Left cardiac atrium (tissue), 4 donors: ENCODE results near the gene ASB10. TPM values are rescaled to one million over a fixed set of nuclear protein-coding genes. Genes with fewer than 3 reads are reported as not detected.

Experiments
- ATAC-seq, 2 donors: fragments of 200-7000 bp; cut with Tn5 transposase; one replicate each; pipeline ENCODE4 v1.9.1; 2020; ENCODE audit warnings: mild to moderate bottlenecking in 2 of 2, moderate library complexity in 2 of 2
- DNase-seq: peaks from one replicate; pipeline ENCODE4 v3.0.0-alpha.2; 2020
- intact Hi-C, 2 donors: fragments of 100-400 bp; cut with DNase I; formaldehyde crosslinking; loops; one replicate each; pipeline versions ENCODE4 v1.14.1 to v1.15.1; 2022 to 2023
- long read RNA-seq: library from polyadenylated mRNA; unstranded; transcript quantifications from one replicate; pipeline ENCODE4 v2.0.0, GENCODE V29; 2021
- total RNA-seq, 2 donors: library from RNA; stranded (reverse); fragmentation: NEBNext Ultra II Directional; extraction: Animal tissue kit (Norgen Biotek cat#: 25700); gene quantifications; one replicate each; pipeline ENCODE4 v1.2.1, GENCODE V29; 2021
- donor health status: DM: no; HTN: yes; CAD: no.
- donor health status: DM: no; HTN: yes; CAD: no; lungs with severe emphysema.
- donor health status: DM: yes; HTN: yes; CAD: no.
- donor health status: Dilated cardiomyopathy.

Gene ASB10, protein sequence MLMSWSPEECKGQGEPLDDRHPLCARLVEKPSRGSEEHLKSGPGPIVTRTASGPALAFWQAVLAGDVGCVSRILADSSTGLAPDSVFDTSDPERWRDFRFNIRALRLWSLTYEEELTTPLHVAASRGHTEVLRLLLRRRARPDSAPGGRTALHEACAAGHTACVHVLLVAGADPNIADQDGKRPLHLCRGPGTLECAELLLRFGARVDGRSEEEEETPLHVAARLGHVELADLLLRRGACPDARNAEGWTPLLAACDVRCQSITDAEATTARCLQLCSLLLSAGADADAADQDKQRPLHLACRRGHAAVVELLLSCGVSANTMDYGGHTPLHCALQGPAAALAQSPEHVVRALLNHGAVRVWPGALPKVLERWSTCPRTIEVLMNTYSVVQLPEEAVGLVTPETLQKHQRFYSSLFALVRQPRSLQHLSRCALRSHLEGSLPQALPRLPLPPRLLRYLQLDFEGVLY
- 10 to 100 TPM in 1 of 2 donors, 1 to 10 TPM in 1; 8.2 to 12.8 TPM for total RNA-seq
- long read RNA-seq, transcript ASB10-202 (6 exons, 1,738 nt): minor isoform, 12 of 34 reads
- long read RNA-seq, transcript ASB10-204 (6 exons, 1,694 nt): major isoform, 17 of 34 reads
- long read RNA-seq, partial matches to known transcripts: 1 of 34 reads
- long read RNA-seq, other reads (novel, unspliced or antisense): 4 of 34 reads

DNA sequence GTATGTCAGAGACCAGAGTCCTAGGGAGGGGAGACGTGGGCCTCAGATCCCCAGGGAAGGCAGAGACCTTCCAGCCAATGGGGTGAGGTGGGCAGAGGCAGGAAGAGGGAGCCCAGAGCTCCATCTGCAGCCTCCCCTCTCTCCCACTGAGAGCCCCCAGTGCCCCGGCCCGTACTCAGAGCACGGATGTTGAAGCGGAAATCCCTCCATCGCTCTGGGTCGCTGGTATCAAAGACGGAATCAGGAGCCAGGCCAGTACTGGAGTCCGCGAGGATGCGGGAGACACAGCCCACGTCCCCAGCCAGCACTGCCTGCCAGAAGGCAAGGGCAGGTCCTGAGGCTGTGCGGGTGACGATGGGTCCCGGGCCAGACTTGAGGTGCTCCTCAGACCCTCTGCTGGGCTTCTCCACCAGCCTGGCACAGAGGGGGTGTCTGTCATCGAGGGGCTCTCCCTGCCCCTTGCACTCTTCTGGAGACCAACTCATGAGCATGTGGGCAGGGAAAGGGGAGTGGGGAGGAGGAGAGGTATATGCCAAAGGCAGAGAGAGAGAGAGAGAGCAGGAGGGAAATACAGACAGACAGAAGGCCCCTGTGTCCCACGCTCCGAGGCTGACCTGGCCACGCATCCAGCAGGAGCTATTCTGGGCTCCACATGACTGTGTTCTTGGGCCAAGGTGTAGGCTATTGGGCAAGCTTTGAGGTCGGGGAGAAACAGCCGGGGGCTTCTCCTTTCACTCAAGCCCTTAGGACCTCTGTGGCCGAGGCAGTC, at the start of gene ASB10:
ASB10 (minus strand) TSS at position 611 of the 769 bp plus-strand sequence; CDS start at position 491, 120 bp downstream.
- DNase-seq (no peak), ATAC-seq (peak; percentile 66 to 74)
- intact Hi-C loops: no loop called here

DNA sequence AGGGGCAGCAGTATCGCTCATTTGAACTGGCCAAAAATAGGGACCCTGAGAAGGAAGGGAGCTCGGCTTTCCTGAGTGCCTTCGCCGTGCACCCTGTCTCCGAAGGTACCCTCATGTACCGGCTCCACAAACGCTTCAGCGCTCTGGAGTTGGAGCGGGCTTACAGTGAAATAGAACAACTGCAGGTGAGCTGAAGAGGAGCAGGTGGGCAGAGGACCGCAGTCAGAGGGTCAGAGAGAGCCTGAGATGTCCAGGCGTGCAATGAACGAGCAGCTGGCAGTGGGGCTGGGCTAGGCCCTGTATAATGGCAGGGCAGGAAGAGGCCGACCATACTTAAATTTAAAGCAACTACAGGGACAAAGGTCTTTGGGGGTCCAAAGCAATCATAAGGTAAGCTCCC, 49.4 kb upstream of the ASB10 start:
- DNase-seq (no peak), ATAC-seq (no peak)
- intact Hi-C loops: no loop called here

DNA sequence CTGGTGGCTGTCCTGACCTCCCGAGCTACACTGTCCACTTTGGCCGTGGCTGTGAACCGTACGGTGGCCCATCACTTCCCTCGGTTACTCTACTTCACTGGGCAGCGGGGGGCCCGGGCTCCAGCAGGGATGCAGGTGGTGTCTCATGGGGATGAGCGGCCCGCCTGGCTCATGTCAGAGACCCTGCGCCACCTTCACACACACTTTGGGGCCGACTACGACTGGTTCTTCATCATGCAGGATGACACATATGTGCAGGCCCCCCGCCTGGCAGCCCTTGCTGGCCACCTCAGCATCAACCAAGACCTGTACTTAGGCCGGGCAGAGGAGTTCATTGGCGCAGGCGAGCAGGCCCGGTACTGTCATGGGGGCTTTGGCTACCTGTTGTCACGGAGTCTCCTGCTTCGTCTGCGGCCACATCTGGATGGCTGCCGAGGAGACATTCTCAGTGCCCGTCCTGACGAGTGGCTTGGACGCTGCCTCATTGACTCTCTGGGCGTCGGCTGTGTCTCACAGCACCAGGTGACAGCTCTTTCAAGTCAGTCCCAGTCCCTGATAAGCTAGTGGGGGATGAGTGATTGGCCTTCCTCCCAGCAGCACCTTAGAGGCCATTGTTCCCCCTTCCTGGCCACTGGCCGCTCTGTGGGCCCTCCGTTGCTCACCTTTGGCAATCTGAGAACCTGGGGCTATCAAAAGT, 48.2 kb upstream of the ASB10 start:
- ATAC-seq: no peak
- intact Hi-C loops: no loop called here
- no peak for DNase-seq

DNA sequence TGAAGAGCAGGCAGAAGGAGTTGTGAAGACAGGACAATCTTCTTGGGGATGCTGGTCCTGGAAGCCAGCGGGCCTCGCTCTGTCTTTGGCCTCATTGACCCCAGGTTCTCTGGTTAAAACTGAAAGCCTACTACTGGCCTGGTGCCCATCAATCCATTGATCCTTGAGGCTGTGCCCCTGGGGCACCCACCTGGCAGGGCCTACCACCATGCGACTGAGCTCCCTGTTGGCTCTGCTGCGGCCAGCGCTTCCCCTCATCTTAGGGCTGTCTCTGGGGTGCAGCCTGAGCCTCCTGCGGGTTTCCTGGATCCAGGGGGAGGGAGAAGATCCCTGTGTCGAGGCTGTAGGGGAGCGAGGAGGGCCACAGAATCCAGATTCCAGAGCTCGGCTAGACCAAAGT, 46.8 kb upstream of the ASB10 start:
- DNase-seq (no peak), ATAC-seq (no peak)
- intact Hi-C loops: no loop called here

DNA sequence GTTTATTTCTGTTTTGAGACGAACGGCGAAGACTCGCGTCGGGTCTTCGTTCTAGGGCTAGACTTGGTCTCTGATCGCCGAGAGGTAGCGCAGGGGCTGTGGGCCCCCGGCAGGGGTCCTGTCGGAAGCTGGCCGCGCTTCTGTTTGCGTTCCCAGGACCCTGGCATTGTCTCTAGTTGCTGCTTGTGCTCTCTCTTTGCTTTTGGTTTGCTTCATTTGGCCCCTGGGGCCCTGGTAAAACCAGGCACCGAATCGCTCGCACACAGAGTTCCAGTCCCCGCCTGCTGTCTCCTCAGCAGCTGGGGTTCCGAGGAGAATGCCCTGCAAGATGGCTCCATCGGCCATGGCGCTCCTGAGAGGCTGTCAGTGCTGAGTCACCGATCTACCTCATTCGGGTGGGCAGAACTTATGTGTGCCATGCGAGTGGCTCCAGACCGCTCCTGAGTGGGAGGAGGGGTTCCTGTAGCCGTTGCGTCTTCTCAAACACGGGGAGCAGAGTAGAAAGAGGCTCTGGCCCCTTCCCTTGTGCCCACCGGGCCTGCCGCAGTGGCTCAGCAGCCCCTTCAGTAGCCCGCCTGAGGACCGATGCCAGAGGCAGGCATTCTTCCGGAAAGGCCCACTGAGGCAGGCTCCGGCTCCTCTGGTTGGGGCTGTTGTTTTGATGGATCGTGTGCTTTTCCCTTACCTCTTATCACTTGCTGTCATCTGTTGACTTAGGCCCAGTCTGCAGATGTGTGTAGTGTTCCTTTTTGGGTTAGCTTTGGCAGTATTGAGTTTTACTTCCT, 46.1 kb upstream of the ASB10 start:
- ATAC-seq: peak; percentile 58 to 80
- peak; percentile 69 for DNase-seq
- intact Hi-C loops: no loop called here

DNA sequence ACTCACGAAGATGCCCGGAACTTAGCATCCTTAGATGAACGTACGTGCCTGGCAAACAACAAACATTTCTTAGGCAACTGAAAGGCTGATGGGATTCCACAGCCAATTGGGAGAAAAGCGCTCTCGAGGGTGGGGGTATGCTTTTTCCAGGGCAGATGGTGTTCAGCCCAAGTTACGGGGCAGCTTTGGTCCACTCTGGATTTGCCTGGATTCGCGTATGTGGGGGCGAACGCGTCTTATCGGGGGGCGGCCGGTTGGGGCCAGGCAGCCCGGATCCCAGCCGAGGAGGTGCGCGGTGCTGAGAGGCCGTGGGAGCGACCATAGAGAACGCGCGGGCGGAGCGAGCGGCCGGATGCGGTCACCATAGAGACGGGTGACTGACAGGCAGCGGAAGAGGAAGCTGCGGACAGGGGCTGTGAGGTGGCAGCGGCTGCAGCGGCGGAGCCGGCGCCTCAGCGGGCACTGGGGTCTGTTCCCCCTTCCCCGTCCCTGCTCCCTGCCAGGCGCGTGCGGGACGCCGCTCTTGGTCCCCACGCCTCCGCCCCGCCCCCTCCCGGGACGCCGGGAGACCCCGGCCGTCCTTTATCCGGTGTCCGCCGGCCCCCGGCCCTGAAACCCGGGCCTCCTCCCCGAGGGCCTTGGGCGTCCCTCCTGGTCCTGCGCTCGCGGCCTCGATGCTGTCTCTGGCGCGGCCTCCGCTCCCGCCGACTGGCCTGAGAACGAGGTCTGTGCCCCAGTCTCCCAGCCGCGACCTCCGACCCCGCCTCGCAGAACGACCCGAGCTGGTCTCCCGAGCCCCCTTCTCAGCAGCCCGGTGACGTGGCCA, 45.3 kb upstream of the ASB10 start, which contains the start of gene CHPF2:
CHPF2 (plus strand) TSS at position 393 of the 826 bp plus-strand sequence. CDS start 1,529 bp downstream, outside the sequence.
- DNase-seq (peak; percentile 94), ATAC-seq (peak; percentile 96)
- intact Hi-C loops: no loop called here

DNA sequence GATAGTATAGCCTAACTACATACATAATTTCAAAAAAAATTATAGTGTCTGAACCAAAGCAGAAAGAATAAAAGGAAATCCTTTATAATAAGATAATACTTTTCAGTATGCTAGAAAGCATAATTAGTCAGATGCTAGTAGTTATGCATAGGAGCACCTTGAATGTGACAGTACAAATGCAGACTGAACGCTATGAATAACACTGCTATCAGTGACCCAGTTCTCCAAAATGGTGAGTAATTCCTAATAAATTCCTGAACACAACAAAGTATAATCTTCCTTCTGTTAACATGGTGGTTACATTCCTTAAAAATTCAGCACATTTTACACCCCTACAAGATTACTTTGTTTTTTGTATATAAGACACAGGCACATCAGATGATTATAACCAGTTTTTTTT, 44.0 kb upstream of the ASB10 start:
- DNase-seq: no peak
- intact Hi-C loops: no loop called here
- ATAC-seq: no peak

DNA sequence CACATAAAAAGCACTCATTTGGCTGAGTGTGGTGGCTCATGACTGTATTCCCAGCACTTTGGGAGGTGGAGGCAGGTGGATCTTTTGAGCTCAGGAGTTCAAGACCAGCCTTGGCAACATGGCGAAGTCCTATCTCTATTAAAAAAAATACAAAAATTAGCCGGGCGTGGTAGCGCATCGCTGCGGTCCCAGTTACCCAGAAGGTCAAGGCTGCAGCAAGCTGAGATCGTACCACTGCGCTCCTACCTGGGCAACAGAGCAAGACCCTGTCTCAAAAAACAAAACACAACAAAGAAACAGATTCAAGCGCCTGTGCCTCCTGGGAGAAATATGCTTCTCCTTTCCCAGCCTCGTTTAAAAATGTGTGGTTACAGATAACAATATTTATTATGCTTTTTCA, 42.2 kb upstream of the ASB10 start:
- ATAC-seq (no peak), DNase-seq (no peak)
- intact Hi-C loops: loop anchor here in 1 of 2 donors (10.0 kb wide), 1 partner anchor 174 kb away; the partner anchor contains the start of genes CDK5 and SLC4A2

DNA sequence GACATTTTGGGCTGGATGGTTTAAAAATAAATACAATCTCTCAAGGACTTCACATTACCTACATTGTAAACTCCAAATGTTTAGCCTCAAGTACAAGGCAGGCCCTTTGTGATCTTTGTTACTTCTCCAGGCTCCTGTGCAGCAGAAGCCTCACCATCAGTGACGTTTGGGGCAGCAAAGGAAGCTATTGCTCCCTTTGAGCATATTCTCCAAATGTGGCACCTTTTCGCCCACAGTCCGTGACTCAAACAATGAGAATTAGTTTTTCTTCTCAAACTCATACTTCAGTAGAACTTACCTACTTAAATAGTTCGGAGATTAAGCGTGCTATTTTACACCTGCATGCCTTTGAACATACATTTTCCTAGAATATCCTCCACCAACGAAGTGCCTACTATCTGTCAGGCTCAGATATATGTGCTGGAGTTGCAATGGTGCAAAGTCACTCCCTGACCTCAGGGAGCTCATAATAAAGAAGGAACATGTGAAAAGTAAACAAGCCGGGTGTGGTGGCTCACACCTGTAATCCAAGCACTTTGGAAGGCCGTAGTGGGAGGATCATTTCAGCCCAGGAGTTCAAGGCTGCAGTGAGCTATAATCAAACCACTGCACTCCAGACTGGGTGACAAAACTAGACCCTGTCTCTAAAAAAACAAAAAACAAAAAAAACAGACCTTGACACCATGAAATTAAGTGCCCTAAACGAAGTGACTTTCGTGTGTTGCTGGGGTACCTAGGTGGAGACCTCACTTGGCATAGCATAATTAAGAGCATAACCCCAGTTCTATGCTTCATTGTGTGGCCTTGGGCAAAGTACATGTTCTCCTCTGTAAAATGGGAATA, 41.2 kb upstream of the ASB10 start:
- intact Hi-C loops: loop anchor here in 1 of 2 donors (10.0 kb wide), 1 partner anchor 173 kb away; the partner anchor contains the start of genes CDK5 and SLC4A2
- ATAC-seq: no peak
- no peak for DNase-seq

DNA sequence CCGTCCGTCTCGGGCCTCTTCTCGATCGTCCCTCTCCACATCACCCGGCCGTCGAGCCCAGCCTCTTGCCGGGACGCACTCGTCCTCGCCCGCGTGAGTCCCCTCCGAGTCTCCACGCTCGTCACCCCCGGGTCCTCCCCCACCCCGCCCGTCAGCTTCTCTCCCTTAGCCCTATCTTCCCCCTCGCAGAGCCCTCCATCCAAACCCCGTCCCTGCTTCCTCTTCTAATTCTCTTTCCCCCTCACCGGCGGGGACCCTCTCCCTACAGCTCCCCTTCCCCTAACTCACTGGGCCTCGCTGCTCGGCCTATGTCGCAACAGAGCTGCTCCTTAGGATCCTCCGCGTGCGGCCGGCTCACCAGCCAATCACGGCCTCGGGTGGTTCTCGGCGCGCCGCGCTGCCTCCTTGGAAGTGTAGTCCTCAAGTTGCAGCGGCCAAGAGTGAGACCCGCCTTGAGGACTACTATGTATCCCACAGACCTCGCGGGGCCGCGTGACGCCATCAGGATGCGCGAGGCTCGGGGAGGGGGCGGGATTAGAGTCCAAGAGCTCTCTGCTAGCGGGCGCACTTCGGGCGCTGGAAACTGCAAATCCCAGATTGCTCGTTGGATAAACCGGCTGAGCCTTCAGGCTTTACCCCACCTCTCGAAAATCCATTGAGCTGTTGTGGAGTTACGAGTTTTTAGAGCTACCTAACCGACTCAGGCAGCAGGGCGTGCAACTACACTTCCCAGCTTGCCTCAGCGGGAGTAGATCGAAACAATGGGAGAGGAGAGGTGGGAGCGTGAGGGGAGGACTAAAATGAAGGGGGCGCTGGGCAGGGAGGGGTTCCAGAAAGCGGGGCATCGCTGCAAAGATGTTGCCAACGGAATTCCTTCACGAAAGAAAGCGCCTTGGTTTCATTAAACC, 40.1 kb upstream of the ASB10 start, which contains the start of gene ABCF2:
ABCF2 (minus strand) TSS at position 331 of the 908 bp plus-strand sequence. CDS start 747 bp downstream, outside the sequence.
- intact Hi-C loops: loop anchor here in 1 of 2 donors (10.0 kb wide), 1 partner anchor 172 kb away; the partner anchor contains the start of genes CDK5 and SLC4A2
- ATAC-seq (peak; percentile 99), DNase-seq (peak; percentile 99)

DNA sequence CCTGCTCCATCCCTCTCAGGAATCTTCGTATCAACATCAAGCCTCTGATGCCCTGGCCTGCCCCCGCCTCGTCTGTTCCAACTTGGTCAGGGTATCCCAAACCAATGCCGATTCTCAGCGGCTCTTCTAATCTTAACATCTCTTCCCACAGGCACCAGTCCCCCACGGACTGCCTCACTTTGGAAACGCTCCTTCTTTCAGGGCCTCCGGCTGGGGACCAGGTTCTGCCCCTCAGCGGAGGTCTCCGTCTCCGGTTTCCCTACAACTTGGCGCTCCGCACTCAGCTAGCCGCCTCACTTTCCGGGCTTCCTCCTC, 39.5 kb upstream of the ASB10 start:
- ATAC-seq: peak in 1 of 2 donors; percentile 3
- DNase-seq: no peak
- intact Hi-C loops: loop anchor here in 1 of 2 donors (10.0 kb wide), 1 partner anchor 172 kb away; the partner anchor contains the start of genes CDK5 and SLC4A2

DNA sequence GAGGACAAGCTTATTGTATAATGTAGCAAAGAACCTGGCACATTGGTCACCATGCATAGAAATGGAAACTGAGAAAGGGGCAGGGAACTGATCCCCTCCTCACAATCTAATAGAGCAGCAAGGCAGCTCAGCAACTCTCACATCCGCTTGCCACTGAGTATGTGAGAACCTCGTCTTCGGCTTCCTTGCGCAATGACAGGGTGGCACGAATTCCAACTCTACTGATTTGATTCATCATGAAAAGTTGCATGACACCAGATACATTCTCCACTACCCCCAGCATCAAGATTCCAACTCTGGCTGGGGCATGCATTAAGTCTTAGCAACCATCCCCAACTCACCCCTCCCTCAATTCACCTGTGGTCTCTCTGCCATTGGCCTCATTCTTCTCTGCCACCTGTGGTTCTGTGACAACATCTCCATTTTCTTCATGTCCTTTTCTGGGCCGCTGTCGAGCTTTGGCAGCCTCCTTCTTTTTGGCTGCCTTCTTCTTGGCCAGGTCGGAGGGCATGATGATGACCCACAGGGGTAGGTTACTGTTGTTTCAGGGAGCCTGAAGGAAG, 39.0 kb upstream of the ASB10 start:
- DNase-seq (no peak), ATAC-seq (no peak)
- intact Hi-C loops: loop anchor here in 1 of 2 donors (10.0 kb wide), 1 partner anchor 171 kb away; the partner anchor contains the start of genes CDK5 and SLC4A2

DNA sequence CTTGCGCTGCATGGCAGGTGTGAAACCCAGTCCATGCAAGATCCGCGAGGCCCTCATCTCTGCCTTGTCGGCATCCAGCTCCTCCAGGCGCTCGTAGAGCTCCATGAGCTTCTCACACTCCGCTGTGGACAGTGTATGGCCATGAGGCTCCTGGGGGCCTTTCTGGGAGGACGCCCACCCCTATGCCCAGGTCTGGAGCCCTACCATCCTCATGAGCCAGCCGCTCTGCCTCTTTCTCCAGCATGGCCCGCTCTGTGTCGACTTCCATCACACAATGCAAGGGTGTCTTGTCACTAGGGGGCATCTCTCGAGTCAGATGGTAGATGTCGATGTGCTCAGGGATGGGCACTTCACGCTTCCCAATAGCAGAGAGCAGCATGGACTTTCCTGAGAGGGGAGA, 36.7 kb upstream of the ASB10 start:
- ATAC-seq (no peak), DNase-seq (no peak)
- intact Hi-C loops: loop anchor here in 1 of 2 donors (10.0 kb wide), 1 partner anchor 169 kb away; the partner anchor contains the start of genes CDK5 and SLC4A2

DNA sequence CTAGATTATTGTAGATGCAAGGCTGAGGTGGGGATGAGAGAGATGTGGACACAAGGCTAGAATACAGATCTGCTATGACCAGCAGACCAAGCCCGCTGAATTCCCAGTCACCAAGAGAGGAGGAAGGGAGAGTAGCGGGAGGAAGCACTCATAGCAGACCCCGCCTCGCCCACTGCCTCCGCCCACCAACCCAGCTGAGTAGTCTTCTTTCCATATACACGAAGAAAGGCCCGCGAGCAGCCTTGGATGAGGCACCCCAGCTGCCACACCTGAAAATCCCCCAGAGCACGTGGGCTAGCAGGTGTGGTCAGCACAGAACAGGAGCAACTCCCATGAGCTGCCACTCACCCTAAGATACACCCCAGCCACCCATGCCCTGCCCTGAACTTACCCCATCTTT, 31.1 kb upstream of the ASB10 start:
- DNase-seq (no peak), ATAC-seq (no peak)
- intact Hi-C loops: no loop called here

DNA sequence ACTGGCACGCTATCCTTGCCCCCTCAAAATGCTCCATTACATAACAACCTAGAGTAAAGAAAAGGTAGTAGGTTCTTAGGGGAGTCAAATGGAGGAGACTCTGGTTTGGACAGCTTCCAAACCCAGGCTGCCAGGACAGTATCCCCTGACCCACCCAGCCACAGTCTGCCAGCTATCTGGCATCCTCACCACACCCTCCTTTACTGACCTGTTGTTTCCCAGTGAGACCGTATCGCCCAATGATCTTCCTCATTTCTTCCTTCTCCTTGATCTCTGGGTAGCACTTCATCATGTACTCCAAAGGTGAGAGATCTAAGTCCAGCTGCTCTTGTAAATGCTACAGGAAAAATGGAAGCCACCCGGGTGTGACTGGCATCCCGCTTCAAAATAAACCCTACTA, 28.3 kb upstream of the ASB10 start:
- ATAC-seq: no peak
- DNase-seq: no peak
- intact Hi-C loops: no loop called here
